Measurements from ENCODE around the gene PRIMPOL. TPM values are rescaled to one million over a fixed set of nuclear protein-coding genes. Genes with fewer than 3 reads are reported as not detected.

The PRIMPOL gene
- total RNA-seq, 4 donors from 2014 or later, result 13.3 to 33.0 (median 25.0) TPM

GRCh38 chr4:184694412-184694956 is 44.9 kb downstream of the PRIMPOL start:
- no peaks in the 10 kb centered on the region for H3K27me3 ChIP-seq
- no peak for DNase-seq
- H3K4me1 ChIP-seq, result no peaks in the 10 kb centered on the region
- no peak overlapping the region for H3K27ac ChIP-seq
- no peak overlapping the region for H3K4me3 ChIP-seq
- H3K9me3 ChIP-seq, result no peaks in the 10 kb centered on the region
- TF ChIP-seq POLR2A (IDR thresholded peaks at IDR 0.05) (no peak), CTCF (IDR thresholded peaks at IDR 0.05) (no peak)
- peaks cover 0 to 16% (median 0%) of the 10 kb centered on the region in 3 donors for H3K36me3 ChIP-seq

- Histone ChIP-seq H3K27me3 (no peaks in the 10 kb centered on the region), H3K4me3 (no peak overlapping the region), H3K9me3 (no peaks in the 10 kb centered on the region), H3K27ac (no peak overlapping the region), H3K36me3 (peaks cover 0 to 16% (median 0%) of the 10 kb centered on the region in 3 donors), H3K4me1 (no peaks in the 10 kb centered on the region)
- TF ChIP-seq CTCF (IDR thresholded peaks at IDR 0.05), result no peak
- no peak for TF ChIP-seq POLR2A (IDR thresholded peaks at IDR 0.05)
- DNase-seq, result no peak
These were observed 45.8 kb downstream of the PRIMPOL start for GRCh38 chr4:184695178-184695896.

DNA sequence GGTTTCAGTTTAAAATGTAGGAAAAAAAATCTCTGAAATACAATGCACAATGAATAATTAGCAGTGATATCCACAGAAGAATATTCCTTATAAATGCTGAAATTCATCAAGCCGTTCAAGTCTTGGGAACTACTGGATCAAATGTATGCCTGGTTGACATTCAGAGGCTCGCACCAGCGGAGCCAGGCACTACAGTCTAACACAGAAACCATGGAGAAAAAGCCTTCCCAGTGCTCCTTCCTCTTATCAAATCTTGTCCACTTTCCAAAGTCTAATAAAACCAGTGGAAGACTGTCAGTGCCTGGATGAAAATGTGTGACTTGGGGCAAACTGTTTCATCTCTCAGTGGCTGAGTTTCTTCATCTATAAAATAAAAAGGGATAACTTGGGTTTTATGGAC is 48.4 kb downstream of the PRIMPOL start:
- H3K36me3 ChIP-seq, result peaks cover 0 to 15% (median 0%) of the 10 kb centered on the region in 3 donors
- no peak overlapping the region for H3K4me3 ChIP-seq
- H3K27ac ChIP-seq, result no peak overlapping the region
- no peak for TF ChIP-seq POLR2A (IDR thresholded peaks at IDR 0.05)
- no peak for TF ChIP-seq CTCF (IDR thresholded peaks at IDR 0.05)
- no peaks in the 10 kb centered on the region for H3K27me3 ChIP-seq
- DNase-seq, result no peak
- H3K4me1 ChIP-seq, result no peaks in the 10 kb centered on the region
- no peaks in the 10 kb centered on the region for H3K9me3 ChIP-seq

DNA sequence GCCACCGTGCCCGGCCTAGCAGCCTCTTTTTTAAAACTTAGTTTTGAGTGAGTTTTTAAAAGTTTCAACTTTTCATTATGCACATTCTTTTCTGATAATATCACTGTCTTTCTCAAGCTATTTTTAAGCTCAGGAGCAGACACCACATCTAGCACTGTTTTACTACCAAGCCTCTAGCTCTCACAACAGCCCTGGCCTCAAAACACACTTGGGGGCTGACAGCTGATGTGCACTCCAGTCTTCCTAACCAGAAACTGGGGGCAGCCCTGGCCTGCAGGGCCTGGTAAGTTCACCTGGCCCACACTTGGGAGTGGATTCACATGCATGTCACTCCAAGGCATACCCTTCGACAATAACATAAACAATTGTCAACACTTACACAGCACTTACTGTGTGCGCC is 50.4 kb downstream of the PRIMPOL start:
- Histone ChIP-seq H3K9me3 (no peaks in the 10 kb centered on the region), H3K27ac (no peak overlapping the region), H3K4me3 (no peak overlapping the region), H3K36me3 (no peaks in the 10 kb centered on the region), H3K4me1 (no peaks in the 10 kb centered on the region), H3K27me3 (no peaks in the 10 kb centered on the region)
- no peak for TF ChIP-seq CTCF (IDR thresholded peaks at IDR 0.05)
- TF ChIP-seq POLR2A (IDR thresholded peaks at IDR 0.05), result no peak
- no peak for DNase-seq

GRCh38 chr4:184702114-184702513 is 52.6 kb downstream of the PRIMPOL start:
- no peaks in the 10 kb centered on the region for H3K9me3 ChIP-seq
- DNase-seq, result no peak
- H3K27me3 ChIP-seq, result no peaks in the 10 kb centered on the region
- no peak overlapping the region for H3K27ac ChIP-seq
- H3K4me3 ChIP-seq, result no peak overlapping the region
- no peaks in the 10 kb centered on the region for H3K4me1 ChIP-seq
- TF ChIP-seq CTCF (IDR thresholded peaks at IDR 0.05), result no peak
- no peak for TF ChIP-seq POLR2A (IDR thresholded peaks at IDR 0.05)
- H3K36me3 ChIP-seq, result no peaks in the 10 kb centered on the region

All from Peyer's patch (tissue), 4 donors.